Gastroesophageal sphincter (tissue), 3 donors: ENCODE data around the gene SDR42E1.

Experiments used
- EP300 ChIP-seq: sonication (generic); formaldehyde crosslinking; IDR thresholded peaks from one replicate; pipeline ENCODE4 v1.6.1; 2017; ENCODE audit warnings: antibody characterized with exemption, mild to moderate bottlenecking
- POLR2A ChIP-seq, 2 donors: fragments of 450-650 bp; IDR thresholded peaks; one replicate each; pipeline ENCODE4 v1.6.1; 2017; ENCODE audit warnings: antibody characterized with exemption in 2 of 2, mild to moderate bottlenecking in 2 of 2, moderate library complexity in 1 of 2
- POLR2AphosphoS5 ChIP-seq: sonication (generic); formaldehyde crosslinking; IDR thresholded peaks from one replicate; pipeline ENCODE4 v1.6.1; 2017; ENCODE audit warnings: antibody characterized with exemption
- TF ChIP-seq, protein P1 (sequence below), 4 experiments: fragments of 200-600 bp in 2 of 4; fragments of 450-650 bp in 2 of 4; sonication (generic) in 1 of 4; IDR thresholded peaks; one replicate each; pipeline ENCODE4 v1.5.1; 2017 to 2019; ENCODE audit warnings: antibody characterized with exemption in 4 of 4, mild to moderate bottlenecking in 2 of 4, moderate library complexity in 2 of 4

DNA sequence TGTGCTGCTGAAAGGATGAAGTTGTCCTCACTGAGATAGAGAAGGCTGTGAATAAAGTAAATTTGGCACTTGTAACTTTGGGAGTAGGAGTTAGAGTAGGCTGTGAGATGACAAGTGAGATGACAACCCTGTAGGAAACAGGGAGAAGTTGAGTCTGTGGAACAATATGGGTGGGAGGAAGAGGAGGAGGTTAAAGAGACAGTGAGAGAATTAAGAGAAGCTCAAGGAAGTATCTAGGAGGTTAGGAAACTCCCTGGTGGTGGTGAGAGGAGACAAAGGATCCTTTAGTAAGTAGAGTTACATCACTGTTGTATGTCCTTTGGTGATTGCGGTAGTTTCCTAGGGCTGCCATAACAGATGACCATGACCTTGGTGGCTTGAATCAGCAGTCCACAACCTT, 13.0 kb upstream of the SDR42E1 start:
- TF ChIP-seq POLR2A (IDR thresholded peaks at IDR 0.05) = no peak
- TF ChIP-seq, protein P1, sequence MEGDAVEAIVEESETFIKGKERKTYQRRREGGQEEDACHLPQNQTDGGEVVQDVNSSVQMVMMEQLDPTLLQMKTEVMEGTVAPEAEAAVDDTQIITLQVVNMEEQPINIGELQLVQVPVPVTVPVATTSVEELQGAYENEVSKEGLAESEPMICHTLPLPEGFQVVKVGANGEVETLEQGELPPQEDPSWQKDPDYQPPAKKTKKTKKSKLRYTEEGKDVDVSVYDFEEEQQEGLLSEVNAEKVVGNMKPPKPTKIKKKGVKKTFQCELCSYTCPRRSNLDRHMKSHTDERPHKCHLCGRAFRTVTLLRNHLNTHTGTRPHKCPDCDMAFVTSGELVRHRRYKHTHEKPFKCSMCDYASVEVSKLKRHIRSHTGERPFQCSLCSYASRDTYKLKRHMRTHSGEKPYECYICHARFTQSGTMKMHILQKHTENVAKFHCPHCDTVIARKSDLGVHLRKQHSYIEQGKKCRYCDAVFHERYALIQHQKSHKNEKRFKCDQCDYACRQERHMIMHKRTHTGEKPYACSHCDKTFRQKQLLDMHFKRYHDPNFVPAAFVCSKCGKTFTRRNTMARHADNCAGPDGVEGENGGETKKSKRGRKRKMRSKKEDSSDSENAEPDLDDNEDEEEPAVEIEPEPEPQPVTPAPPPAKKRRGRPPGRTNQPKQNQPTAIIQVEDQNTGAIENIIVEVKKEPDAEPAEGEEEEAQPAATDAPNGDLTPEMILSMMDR (IDR thresholded peaks at IDR 0.05) = no peak
- no peak for TF ChIP-seq POLR2AphosphoS5
- no peak for TF ChIP-seq EP300
